IPS-NIHi11 (cell line): ENCODE results near the gene IRX2.
A peak's percentile ranks its signal among the peaks of the same experiment; 100 is the strongest.

Experiments
- DNase-seq: peaks from one replicate; pipeline ENCODE4 v3.0.0; 2012; ENCODE audit warnings: mixed read lengths, low spot score

Gene IRX2

GRCh38 chr5:2756211-2757152 lies 5.0 kb upstream of the IRX2 start:
- DNase-seq = peak; percentile 74

DNA sequence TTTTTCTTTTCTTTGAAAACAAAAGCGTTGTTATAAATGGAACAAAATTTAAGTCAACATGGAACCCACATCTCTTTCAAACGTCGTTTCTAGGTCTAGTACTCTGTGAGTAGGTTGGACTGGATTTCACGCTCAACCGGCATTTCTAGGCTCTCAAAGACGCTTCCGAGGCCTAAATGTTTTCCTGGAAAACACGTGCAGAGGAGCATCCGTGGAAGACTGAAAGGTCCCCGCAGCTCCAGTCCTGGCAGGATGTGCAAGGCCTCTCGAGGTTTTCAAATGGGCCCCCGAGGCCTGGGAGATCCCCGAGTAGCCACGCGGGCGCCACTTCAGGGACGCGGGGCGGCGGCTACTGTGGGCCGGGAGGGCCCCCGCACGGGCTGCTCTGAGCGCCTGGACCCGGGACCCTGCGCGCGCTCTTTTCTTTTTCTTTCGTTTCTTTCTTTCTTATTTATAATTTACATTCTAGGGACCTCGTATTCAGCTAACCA lies 4.2 kb upstream of the IRX2 start:
- no peak for DNase-seq

DNA sequence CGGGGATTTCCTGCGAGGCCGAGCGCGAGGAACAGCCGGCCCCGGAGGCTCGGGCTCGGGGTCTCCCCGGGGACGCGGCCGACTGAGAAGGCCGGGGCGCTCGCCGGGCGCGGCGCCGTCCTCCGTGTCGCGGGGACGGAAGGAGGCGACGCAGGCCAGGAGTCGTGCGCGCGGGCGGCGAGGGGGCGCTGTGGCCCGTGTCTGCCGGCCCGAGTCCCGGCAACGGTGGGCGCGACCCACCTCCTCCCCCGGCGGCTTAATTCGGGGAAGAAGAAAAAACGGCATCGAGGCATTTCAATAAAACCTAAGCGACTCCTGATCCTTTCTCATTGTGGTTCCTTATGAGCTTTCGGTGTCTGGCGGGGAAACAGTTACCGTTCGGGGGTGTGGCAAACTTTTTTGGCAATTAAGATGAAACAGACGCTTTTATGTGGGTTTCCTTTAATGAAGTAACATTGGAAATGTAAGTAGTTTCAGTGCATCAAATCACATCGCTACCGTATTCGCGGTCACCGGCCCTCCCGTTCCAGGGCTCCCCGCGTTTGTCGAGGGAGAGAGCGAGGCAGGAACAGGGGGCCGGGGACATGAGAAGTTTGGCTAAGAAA lies 3.7 kb upstream of the IRX2 start:
- no peak for DNase-seq

DNA sequence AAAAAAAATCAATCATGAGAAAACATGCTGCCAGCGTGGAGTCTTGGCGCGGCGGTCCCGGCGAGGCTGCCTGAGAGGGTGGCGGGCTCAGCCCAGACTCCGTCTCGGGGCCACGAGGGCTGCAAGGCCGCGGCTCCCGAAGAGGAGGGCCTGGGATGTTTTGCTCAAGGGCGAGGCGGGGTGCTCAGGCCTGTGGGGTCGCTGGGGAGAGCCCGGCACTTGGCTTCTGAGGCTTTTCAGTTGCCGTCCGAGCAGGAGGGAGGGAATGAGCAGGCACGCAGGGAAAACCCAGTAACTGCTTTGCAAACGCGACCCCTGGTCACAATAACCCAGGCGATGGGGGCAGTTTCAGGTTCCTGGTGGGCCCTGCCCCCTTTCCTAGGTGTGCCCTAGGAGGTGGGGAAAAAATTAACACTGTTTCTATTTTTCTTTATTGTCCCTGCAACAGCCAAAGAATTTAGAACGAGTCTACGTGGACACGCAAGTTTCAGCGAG lies 3.2 kb upstream of the IRX2 start:
- no peak for DNase-seq

GRCh38 chr5:2753452-2754420 lies 2.3 kb upstream of the IRX2 start:
- DNase-seq = no peak

DNA sequence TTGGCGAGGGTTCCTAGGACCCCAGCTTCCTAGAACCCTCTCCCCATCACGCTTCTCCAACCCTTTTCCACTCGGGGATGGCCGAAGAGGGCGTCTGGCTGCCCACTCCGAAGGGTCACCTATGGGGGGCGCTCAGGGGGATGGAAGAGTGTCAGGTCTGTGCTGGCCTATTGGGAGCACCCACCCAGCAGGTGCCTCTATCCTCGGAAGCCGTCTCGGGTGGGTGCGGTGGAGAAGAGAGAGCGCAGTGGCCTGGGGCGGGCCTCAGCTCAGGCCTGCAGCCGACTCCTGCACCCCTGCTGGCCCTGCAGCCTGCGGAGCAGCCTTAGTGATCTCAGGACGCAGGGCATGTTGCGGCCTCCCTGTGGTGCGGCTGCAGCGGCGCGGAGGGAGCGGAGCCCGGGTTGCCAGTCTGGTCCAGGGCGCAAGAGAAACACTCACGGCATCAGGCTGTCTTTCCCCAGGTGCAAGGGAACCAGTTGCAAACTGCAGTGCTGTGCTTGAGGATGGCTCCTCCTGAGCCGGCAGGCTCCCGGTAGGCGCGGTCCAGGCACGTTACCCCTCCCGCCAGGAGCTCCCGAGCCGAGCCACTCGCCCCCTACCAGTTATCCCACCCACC lies 1.5 kb upstream of the IRX2 start:
- DNase-seq = no peak

- no peak for DNase-seq
Measured at GRCh38 chr5:2752059-2752820, 763 bp upstream of the IRX2 start.

DNA sequence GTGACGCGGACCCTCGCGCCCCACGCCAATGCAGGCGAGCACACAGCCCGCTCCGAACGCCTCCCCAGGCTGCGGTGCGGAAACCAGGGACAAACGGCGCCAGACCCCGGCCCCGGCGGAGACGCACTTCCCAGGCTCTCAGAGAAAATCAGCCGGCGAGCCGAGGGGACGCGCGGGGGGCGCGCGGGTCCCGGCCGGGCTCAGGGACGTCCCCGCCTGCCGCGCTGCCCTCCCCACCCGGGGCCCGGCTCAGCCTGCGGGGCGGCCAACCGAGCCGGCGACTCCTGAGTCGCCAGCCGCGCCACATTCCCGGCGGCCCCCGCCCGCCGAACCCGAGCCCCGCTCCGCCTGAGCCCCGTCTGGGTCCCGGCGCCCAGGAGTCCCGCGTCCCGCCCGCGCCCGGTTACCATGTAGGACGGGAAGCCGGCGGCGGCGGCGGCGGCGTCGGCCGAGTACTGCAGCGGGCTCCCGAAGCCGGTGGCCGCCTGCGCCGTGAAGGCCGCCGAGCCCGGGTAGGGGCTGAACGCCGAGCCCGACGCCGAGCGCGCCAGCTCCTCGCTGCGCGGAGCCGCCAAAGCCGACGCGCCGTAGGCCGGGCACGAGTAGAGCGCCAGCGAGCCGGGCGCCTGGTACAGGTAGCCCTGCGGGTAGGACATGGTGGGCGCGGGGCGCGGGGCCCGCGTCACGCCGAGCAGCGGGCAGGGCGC lies 566 bp downstream of the IRX2 start:
- no peak for DNase-seq

- DNase-seq = no peak
Measured at GRCh38 chr5:2750026-2750757, 1.3 kb downstream of the IRX2 start.

- no peak for DNase-seq
Measured at GRCh38 chr5:2749514-2750025, 1.9 kb downstream of the IRX2 start.

GRCh38 chr5:2748861-2749513 lies 2.5 kb downstream of the IRX2 start:
- DNase-seq = no peak

DNA sequence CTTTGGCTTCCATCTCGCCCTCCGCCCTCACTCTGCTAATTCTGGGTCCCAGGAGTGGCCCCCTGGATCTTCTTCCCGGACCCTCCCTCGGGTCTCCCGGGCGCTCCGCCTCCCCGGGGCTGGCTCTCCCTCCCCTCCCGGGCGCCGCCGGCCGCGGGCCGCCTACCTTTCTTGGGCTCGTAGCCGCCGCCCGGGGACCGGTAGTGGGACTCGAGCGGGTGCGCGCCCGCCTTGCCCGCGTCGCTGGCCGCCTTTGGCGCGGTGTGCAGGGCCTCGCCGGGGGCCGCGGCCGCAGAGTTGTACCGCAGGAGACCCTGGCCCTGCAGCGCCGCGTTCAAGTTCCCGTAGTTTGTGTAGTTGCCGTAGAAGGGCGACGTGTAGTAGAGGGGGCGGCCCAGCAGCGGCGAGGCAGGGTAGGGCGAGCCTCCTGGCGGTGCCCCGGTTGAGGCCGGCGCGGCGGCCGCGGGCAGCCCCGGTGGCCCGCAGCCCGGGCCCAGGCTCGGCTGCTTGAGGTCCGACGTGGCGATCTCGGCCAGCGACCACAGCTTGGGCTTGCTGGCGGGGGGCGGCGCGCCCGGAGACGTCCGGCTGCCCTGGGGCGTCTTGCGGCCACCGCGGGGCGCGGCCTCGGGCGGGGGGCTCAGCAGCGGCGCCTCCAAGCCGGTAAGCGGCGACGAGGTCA lies 3.2 kb downstream of the IRX2 start:
- no peak for DNase-seq

- DNase-seq = no peak
Measured at GRCh38 chr5:2747363-2748162, 3.9 kb downstream of the IRX2 start.

DNA sequence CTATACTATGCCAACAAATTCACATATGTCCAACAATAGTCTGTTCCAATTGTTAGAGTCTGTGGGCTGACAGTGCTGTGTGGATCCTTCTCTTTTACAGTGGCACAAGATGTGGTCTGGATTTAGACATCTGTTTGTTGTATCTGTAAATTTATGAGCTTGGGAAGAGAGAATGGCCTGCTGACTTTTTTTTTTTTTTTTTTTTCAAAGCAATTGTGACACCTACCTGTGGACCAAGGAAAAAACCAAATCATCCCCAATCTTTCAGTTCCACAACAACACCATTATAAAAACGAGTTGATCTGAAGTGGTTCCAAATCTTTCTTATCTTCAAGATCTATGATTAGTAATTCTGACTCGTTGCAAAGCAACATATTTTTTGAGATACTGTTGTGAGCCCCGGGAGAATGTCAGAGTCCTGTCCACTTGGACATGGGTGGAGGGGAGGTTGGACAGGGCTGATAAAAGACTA lies 4.9 kb downstream of the IRX2 start:
- no peak for DNase-seq

- DNase-seq = no peak
Measured at GRCh38 chr5:2744485-2744884, 7.0 kb downstream of the IRX2 start.

GRCh38 chr5:2742921-2743679 lies 8.4 kb downstream of the IRX2 start:
- no peak for DNase-seq
